ENCODE results near the gene UBN1. TPM values are rescaled to one million over a fixed set of nuclear protein-coding genes. Genes with fewer than 3 reads are reported as not detected.

UBN1 gene
- total RNA-seq, 4 donors from 2014 or later: 24.5 to 47.4 (median 29.2) TPM

GRCh38 chr16:4803898-4804762 is 43.2 kb upstream of the UBN1 start:
- H3K27ac ChIP-seq: no peak overlapping the region
- no peaks in the 10 kb centered on the region for H3K27me3 ChIP-seq
- no peak for DNase-seq (ENCODE audit: low spot score in 2 of 2)
- H3K4me1 ChIP-seq: peaks cover 0 to 20% (median 9%) of the 10 kb centered on the region in 4 donors
- 80 to 82% methylated on average over 21 to 26 of the region's 26 CpGs for WGBS, 2 donors
- no peaks in the 10 kb centered on the region for H3K9me3 ChIP-seq
- no peak for TF ChIP-seq POLR2A (IDR thresholded peaks at IDR 0.05)
- TF ChIP-seq EP300 (IDR thresholded peaks at IDR 0.05): no peak
- TF ChIP-seq CTCF (IDR thresholded peaks at IDR 0.05): no peak
- no peak overlapping the region for H3K4me3 ChIP-seq
- peaks cover 0 to 59% (median 0%) of the 10 kb centered on the region in 3 donors for H3K36me3 ChIP-seq

- no peak for DNase-seq (ENCODE audit: low spot score in 2 of 2)
- no peak for TF ChIP-seq CTCF (IDR thresholded peaks at IDR 0.05)
- TF ChIP-seq POLR2A (IDR thresholded peaks at IDR 0.05): no peak
- no peak for TF ChIP-seq EP300 (IDR thresholded peaks at IDR 0.05)
- H3K9me3 ChIP-seq: no peaks in the 10 kb centered on the region
- H3K27ac ChIP-seq: no peak overlapping the region
- H3K27me3 ChIP-seq: no peaks in the 10 kb centered on the region
- H3K4me3 ChIP-seq: no peak overlapping the region
- peaks cover 0 to 20% (median 9%) of the 10 kb centered on the region in 4 donors for H3K4me1 ChIP-seq
- 87 to 89% methylated on average over 11 of the region's 11 CpGs for WGBS, 2 donors
- peaks cover 0 to 62% (median 0%) of the 10 kb centered on the region in 3 donors for H3K36me3 ChIP-seq
Observed at GRCh38 chr16:4805231-4805630, 42.0 kb upstream of the UBN1 start.

- H3K27me3 ChIP-seq: no peaks in the 10 kb centered on the region
- H3K36me3 ChIP-seq: peaks cover 0 to 70% (median 0%) of the 10 kb centered on the region in 3 donors
- no peak overlapping the region for H3K27ac ChIP-seq
- peaks cover 0 to 16% (median 8%) of the 10 kb centered on the region in 4 donors for H3K4me1 ChIP-seq
- H3K4me3 ChIP-seq: no peak overlapping the region
- WGBS, 2 donors: 94% methylated on average over 6 of the region's 6 CpGs
- no peak for DNase-seq (ENCODE audit: low spot score in 2 of 2)
- no peaks in the 10 kb centered on the region for H3K9me3 ChIP-seq
- TF ChIP-seq POLR2A (IDR thresholded peaks at IDR 0.05): no peak
- TF ChIP-seq EP300 (IDR thresholded peaks at IDR 0.05): no peak
- no peak for TF ChIP-seq CTCF (IDR thresholded peaks at IDR 0.05)
Observed at GRCh38 chr16:4806280-4806679, 41.0 kb upstream of the UBN1 start.

GRCh38 chr16:4811242-4811641 is 36.0 kb upstream of the UBN1 start:
- Histone ChIP-seq H3K9me3 (no peaks in the 10 kb centered on the region), H3K4me1 (no peaks in the 10 kb centered on the region), H3K27me3 (no peaks in the 10 kb centered on the region), H3K4me3 (no peak overlapping the region), H3K27ac (no peak overlapping the region), H3K36me3 (peaks cover 2 to 96% (median 8%) of the 10 kb centered on the region in 3 donors)
- DNase-seq (ENCODE audit: low spot score in 2 of 2): no peak
- TF ChIP-seq POLR2A (IDR thresholded peaks at IDR 0.05) (no peak), EP300 (IDR thresholded peaks at IDR 0.05) (no peak), CTCF (IDR thresholded peaks at IDR 0.05) (no peak)
- 88 to 92% methylated on average over 3 of the region's 3 CpGs for WGBS, 2 donors

GRCh38 chr16:4811773-4812172 is 35.5 kb upstream of the UBN1 start:
- H3K9me3 ChIP-seq: no peaks in the 10 kb centered on the region
- peaks cover 2 to 96% (median 8%) of the 10 kb centered on the region in 3 donors for H3K36me3 ChIP-seq
- no peaks in the 10 kb centered on the region for H3K27me3 ChIP-seq
- no peak for TF ChIP-seq EP300 (IDR thresholded peaks at IDR 0.05)
- WGBS, 2 donors: 87% methylated on average over 8 to 9 of the region's 9 CpGs
- no peak overlapping the region for H3K27ac ChIP-seq
- DNase-seq (ENCODE audit: low spot score in 2 of 2): no peak
- H3K4me1 ChIP-seq: no peaks in the 10 kb centered on the region
- H3K4me3 ChIP-seq: no peak overlapping the region

All from tibial nerve (tissue), 4 donors.